HEK293T (cell line): ENCODE measurements around the gene GRIA4.

ENCODE experiments used
- ELF4 ChIP-seq: fragments of 450-650 bp; IDR thresholded peaks from 2 replicates; pipeline ENCODE4 v1.6.1; 2017; ENCODE audit warnings: antibody characterized with exemption
- FOXM1 ChIP-seq: fragments of 450-650 bp; IDR thresholded peaks from 2 replicates; pipeline ENCODE4 v1.6.1; 2017; ENCODE audit warnings: mild to moderate bottlenecking, borderline replicate concordance
- SP1 ChIP-seq: fragments of 450-650 bp; IDR thresholded peaks from 2 replicates; pipeline ENCODE4 v1.6.1; 2017
- SUZ12 ChIP-seq: fragments of 450-650 bp; IDR thresholded peaks from 2 replicates; pipeline ENCODE4 v1.6.1; 2016; ENCODE audit warnings: mild to moderate bottlenecking

DNA sequence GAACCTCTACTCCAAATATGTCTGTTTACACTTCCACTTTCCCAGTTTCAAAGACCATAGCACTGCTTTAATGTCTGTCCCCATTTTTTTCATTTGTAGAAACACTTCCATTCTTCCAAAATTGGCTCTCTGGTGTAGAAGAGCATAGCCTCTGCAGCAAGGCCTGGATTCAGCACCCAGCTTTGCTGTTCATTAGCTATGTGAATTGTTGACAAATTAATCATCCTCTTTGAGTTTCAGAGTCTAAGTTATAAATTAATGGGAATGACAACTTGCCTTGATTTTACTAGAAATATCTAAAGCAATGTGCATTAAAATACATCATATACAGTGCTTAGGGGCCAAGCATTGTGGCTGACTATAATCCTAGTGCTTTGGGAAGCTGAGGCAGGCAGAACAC is 22.4 kb downstream of the GRIA4 start:
- TF ChIP-seq FOXM1 (no peak), SUZ12 (no peak), ELF4 (no peak), SP1 (no peak)
